HG03097 (cell line): Measurements from ENCODE around the gene ZNF560.

Source experiments
- ATAC-seq: cut with Tn5 transposase; IDR thresholded peaks from one replicate; pipeline ENCODE4 v1.9.1; 2021; ENCODE audit not compliant: unreplicated experiment, low FRiP score

Gene ZNF560

GRCh38 chr19:9445037-9445436 lies 53.4 kb downstream of the ZNF560 start:
- no peak for ATAC-seq

- ATAC-seq: no peak
Measured at GRCh38 chr19:9436358-9436757, 62.1 kb downstream of the ZNF560 start.

GRCh38 chr19:9435279-9436268 lies 62.8 kb downstream of the ZNF560 start, which contains the start of gene ZNF266:
Gene ZNF266, minus strand, starts transcription at chr19:9435573. Its CDS starts 15,484 bp downstream, at chr19:9420089.
- ATAC-seq: peak; percentile 86

DNA sequence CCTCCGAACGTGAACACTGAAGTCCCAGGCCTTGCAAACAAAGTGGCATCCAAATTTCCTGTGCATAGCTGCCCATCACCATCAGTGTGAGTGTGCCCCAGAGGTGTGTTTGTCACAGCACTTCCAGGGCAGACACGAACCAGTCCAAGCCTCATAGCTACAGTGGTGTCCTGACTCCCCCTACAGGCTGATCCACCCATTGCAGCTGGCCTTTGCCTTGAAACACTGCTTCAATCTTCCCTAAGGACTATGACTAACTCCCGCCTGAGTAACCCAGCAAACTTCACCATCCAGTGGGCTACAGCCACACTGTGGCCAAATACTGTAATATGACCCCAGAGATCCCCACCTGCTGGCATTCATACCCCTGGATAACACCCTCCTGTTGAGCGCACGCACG lies 66.9 kb downstream of the ZNF560 start:
- no peak for ATAC-seq

GRCh38 chr19:9430444-9430843 lies 68.0 kb downstream of the ZNF560 start:
- ATAC-seq: no peak

- ATAC-seq: no peak
Measured at GRCh38 chr19:9427941-9428340, 70.5 kb downstream of the ZNF560 start.
